Neutrophil (primary cell): ENCODE measurements around the gene DGLUCY.

Experiments
- H3K27ac ChIP-seq: fragments of 200-600 bp; sonication (generic); 2 replicates; pipeline ENCODE4 v1.5.1; 2016; ENCODE audit warnings: mild to moderate bottlenecking, moderate library complexity
- H3K27me3 ChIP-seq: fragments of 200-600 bp; sonication (generic); 2 replicates; pipeline ENCODE4 v1.6.0; 2016; ENCODE audit warnings: mild to moderate bottlenecking
- H3K36me3 ChIP-seq: fragments of 200-600 bp; sonication (generic); 2 replicates; pipeline ENCODE4 v1.5.1; 2017
- H3K4me1 ChIP-seq, 2 experiments: fragments of 200-600 bp in 1 of 2; sonication (generic) in 1 of 2; 1 replicate in 1 of 2; 2 replicates in 1 of 2; pipeline versions ENCODE4 v1.5.1 to v1.6.1; 2013 to 2016; ENCODE audit warnings: low read depth in 1 of 2, low read length in 1 of 2, mild to moderate bottlenecking in 1 of 2, moderate library complexity in 1 of 2; ENCODE audit not compliant: control insufficient read depth in 1 of 2, insufficient read depth in 1 of 2
- H3K4me3 ChIP-seq, 2 experiments: fragments of 200-600 bp in 1 of 2; sonication (generic) in 1 of 2; 1 replicate in 1 of 2; 2 replicates in 1 of 2; pipeline ENCODE4 v1.5.1; 2013 to 2016; ENCODE audit warnings: low read depth in 1 of 2, low read length in 1 of 2, mild to moderate bottlenecking in 1 of 2, moderate library complexity in 1 of 2
- H3K9me3 ChIP-seq: fragments of 200-600 bp; sonication (generic); 2 replicates; pipeline ENCODE4 v1.5.1; 2016
- TF ChIP-seq, protein P1 (sequence below): fragments of 200-600 bp; sonication (generic); IDR thresholded peaks from 2 replicates; pipeline ENCODE4 v1.5.1; 2016; ENCODE audit warnings: antibody characterized with exemption

The DGLUCY gene

DNA sequence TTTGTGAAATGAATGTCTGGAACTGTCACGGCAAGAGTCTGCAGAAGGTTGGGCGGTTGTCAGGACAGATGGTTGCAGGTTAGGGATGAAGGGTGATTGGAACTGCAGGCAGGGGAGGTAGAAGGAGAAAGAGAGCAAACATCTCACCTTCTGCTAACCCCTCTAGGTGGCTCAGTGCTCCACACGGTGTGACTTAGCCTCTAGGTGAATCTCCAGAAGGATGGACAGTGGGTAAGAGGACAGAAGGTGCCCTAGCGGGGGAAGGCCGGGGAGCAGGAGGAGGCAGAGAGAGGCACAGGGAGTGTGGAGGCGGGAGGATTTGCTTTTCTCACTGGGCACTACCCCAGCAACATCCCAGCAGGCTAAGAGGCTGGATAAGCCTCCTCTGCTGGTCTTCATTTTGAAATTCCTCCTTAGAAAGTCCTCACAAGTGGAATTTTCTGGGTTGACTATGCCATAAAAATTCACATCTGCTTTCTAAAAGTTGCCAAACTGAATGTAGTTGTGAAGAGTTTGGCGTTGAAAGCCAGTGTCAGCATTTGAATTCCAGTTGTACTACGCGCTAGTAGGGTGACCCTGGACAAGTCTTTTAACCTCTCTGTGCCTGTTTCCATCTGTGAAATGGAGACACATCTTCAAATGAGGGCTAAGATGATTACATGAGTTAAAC lies 141.3 kb downstream of the DGLUCY start:
- Histone ChIP-seq H3K9me3 (no peaks in the 10 kb centered on the region), H3K4me1 (peaks cover 45 to 46% of the 10 kb centered on the region in 2 experiments), H3K27ac (no peak overlapping the region), H3K36me3 (no peaks in the 10 kb centered on the region), H3K27me3 (peaks cover 41% of the 10 kb centered on the region), H3K4me3 (no peak overlapping the region)
- TF ChIP-seq, protein P1, sequence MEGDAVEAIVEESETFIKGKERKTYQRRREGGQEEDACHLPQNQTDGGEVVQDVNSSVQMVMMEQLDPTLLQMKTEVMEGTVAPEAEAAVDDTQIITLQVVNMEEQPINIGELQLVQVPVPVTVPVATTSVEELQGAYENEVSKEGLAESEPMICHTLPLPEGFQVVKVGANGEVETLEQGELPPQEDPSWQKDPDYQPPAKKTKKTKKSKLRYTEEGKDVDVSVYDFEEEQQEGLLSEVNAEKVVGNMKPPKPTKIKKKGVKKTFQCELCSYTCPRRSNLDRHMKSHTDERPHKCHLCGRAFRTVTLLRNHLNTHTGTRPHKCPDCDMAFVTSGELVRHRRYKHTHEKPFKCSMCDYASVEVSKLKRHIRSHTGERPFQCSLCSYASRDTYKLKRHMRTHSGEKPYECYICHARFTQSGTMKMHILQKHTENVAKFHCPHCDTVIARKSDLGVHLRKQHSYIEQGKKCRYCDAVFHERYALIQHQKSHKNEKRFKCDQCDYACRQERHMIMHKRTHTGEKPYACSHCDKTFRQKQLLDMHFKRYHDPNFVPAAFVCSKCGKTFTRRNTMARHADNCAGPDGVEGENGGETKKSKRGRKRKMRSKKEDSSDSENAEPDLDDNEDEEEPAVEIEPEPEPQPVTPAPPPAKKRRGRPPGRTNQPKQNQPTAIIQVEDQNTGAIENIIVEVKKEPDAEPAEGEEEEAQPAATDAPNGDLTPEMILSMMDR: no peak

DNA sequence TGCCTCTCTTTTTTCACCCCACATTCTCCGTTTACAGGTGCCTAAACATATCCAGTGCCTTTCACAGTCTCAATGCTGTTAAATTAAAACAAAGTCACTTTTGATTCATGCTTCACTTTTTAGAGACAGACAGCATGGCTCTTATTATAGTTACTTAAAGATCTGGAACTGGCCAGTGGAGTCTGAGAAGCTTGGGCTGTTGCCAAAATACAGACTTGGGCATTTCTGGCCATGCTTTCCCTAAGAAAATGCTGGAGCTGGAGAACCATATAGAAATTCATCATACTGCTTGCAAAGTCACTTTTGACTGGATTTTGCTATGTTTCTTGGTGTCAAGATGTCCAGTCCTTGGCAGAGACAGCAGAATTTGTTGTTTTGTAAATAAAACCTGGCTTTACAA lies 142.8 kb downstream of the DGLUCY start:
- H3K36me3 ChIP-seq: no peaks in the 10 kb centered on the region
- TF ChIP-seq, protein P1: no peak
- peaks cover 30 to 35% of the 10 kb centered on the region in 2 experiments for H3K4me1 ChIP-seq
- H3K9me3 ChIP-seq: no peaks in the 10 kb centered on the region
- no peak overlapping the region for H3K27ac ChIP-seq
- peaks cover 41% of the 10 kb centered on the region for H3K27me3 ChIP-seq
- no peak overlapping the region for H3K4me3 ChIP-seq

DNA sequence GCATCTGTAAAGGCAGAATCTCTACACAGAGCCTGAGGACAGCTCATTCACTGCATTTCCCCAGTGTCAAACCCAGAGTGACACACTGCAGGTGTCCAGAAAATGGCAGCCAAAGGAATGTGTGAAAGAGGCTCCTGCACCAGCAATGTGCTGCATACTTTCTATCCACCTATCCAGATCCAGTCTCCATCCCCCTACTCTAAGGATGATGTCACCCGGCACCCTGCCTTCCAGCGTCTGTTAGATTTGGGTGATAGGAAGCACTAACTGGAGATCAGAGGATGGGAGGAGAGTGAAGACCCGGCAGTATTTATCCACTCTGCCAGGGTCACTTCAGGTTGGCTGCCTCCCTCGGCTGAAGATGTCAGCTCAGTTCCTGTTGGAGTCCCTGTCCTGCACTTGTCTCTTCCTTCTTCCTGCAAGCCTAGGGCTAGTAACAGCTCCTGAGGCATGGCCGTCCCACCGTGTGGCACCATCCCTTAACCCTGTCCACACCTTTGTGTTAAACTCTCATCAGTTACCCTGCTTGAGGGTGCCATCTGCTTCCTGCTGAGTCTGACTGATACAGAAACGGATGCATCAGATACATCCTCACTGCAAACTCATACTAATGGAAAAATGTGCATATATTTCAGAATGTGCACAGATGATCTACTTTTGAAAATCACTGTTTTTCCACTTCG lies 143.6 kb downstream of the DGLUCY start:
- H3K27me3 ChIP-seq: peaks cover 48% of the 10 kb centered on the region
- no peaks in the 10 kb centered on the region for H3K36me3 ChIP-seq
- peaks cover 22 to 27% of the 10 kb centered on the region in 2 experiments for H3K4me1 ChIP-seq
- TF ChIP-seq, protein P1: no peak
- no peak overlapping the region for H3K27ac ChIP-seq
- H3K9me3 ChIP-seq: no peaks in the 10 kb centered on the region
- no peak overlapping the region for H3K4me3 ChIP-seq

DNA sequence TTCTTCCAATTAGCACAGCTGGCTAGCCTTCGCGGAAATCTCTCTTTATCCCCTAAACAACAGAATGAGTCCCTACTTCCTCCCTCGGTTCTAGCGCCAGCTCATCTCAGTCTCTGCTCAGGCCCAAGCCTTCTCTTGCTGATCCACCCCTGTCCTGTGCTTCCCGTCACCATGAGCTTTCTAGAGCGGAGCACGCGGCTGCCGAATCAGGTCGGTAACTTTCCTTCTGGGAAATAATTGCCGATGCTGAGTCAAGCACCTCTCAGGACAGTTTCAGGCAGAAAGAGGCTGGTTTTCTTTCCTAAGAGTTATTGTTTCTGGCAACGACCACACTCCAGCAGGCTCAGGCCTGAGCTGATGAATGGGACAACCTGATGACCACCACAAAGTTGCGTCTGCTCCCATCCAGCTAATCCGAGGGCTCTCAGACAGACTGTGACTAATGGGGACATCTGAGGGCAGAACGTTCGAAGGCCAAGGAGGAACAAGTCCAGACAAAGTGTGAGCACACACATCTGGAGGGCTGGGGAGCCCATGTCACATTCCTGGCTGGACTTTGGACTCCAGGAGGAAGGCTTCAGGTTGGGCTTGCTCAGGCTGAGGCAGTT lies 144.2 kb downstream of the DGLUCY start:
- no peak overlapping the region for H3K4me3 ChIP-seq
- TF ChIP-seq, protein P1: no peak
- H3K27ac ChIP-seq: no peak overlapping the region
- no peaks in the 10 kb centered on the region for H3K9me3 ChIP-seq
- H3K4me1 ChIP-seq: peaks cover 15 to 21% of the 10 kb centered on the region in 2 experiments
- no peaks in the 10 kb centered on the region for H3K36me3 ChIP-seq
- H3K27me3 ChIP-seq: peaks cover 53% of the 10 kb centered on the region

DNA sequence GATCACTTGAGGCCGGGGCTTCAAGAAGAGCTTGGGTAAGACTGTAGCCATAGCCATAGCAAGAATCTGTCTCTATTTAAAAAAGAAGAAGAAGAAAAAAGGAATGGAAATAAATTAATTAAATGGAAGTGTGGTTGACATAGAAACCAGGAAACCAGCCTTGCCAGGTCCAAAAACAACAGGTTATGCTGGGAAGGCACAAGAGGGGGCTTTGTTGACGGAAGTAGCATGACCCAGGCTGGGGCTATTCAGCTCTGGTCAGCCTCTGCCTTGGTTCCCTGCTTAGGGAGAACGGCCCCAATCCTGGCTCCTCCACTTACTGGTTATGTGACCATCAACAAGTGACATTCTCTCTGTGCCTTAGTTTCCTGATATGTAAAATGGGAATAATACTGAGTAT lies 145.0 kb downstream of the DGLUCY start:
- TF ChIP-seq, protein P1: no peak
- no peaks in the 10 kb centered on the region for H3K36me3 ChIP-seq
- H3K27ac ChIP-seq: no peak overlapping the region
- H3K4me1 ChIP-seq: peaks cover 13 to 17% of the 10 kb centered on the region in 2 experiments
- no peaks in the 10 kb centered on the region for H3K9me3 ChIP-seq
- H3K27me3 ChIP-seq: peaks cover 60% of the 10 kb centered on the region
- H3K4me3 ChIP-seq: no peak overlapping the region
